ENCODE measurements around the gene DAAM2.

DNA sequence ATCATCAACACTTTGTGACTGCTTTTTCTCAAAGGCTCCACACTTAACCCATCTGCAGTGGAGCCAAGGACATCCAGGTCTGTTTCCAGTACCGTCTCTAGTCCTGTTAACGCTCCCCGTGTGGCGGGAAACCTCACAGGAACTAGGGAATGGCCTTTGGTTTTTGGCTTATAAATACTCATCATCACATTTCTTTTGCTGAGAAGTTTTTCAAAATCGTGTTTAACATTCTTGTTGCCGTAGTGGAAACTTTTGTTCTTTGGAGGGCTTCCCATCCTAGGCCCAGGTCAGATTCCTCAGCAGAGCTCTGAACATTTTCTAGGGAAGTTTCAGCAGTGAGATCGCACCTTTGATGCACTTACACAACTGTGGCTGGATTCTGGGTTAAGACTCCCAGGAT is 24.6 kb downstream of the DAAM2 start:
- TF ChIP-seq FOSL2 (IDR thresholded peaks at IDR 0.05) (no peak), FOSL2 (CRISPR knock-in tag; IDR thresholded peaks at IDR 0.05) (no peak), POLR2A (IDR thresholded peaks at IDR 0.05; ENCODE audit: low read length) (no peak), ZNF302 (CRISPR knock-in tag; IDR thresholded peaks at IDR 0.05) (no peak), RARB (CRISPR knock-in tag; IDR thresholded peaks at IDR 0.05) (no peak), CHD2 (IDR thresholded peaks at IDR 0.05; ENCODE audit: low read length, partially characterized antibody) (no peak), RCOR1 (IDR thresholded peaks at IDR 0.05; ENCODE audit: low read depth, low read length) (no peak), HDAC2 (IDR thresholded peaks at IDR 0.05) (no peak)
- TF ChIP-seq, protein P1, sequence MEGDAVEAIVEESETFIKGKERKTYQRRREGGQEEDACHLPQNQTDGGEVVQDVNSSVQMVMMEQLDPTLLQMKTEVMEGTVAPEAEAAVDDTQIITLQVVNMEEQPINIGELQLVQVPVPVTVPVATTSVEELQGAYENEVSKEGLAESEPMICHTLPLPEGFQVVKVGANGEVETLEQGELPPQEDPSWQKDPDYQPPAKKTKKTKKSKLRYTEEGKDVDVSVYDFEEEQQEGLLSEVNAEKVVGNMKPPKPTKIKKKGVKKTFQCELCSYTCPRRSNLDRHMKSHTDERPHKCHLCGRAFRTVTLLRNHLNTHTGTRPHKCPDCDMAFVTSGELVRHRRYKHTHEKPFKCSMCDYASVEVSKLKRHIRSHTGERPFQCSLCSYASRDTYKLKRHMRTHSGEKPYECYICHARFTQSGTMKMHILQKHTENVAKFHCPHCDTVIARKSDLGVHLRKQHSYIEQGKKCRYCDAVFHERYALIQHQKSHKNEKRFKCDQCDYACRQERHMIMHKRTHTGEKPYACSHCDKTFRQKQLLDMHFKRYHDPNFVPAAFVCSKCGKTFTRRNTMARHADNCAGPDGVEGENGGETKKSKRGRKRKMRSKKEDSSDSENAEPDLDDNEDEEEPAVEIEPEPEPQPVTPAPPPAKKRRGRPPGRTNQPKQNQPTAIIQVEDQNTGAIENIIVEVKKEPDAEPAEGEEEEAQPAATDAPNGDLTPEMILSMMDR (IDR thresholded peaks at IDR 0.05): no peak
- TF ChIP-seq, protein P2, sequence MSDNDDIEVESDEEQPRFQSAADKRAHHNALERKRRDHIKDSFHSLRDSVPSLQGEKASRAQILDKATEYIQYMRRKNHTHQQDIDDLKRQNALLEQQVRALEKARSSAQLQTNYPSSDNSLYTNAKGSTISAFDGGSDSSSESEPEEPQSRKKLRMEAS (IDR thresholded peaks at IDR 0.05): no peak
